Hepatocyte (in vitro differentiated cells): Measurements from ENCODE around the gene ZDHHC14.

Experiments used
- CTCF ChIP-seq: fragments of 200-600 bp; sonication (generic); IDR thresholded peaks from 2 replicates; pipeline ENCODE4 v1.5.1; 2016; ENCODE audit warnings: antibody characterized with exemption, mild to moderate bottlenecking; ENCODE audit not compliant: poor library complexity
- EZH2 ChIP-seq: fragments of 200-600 bp; sonication (generic); IDR thresholded peaks from 2 replicates; pipeline ENCODE4 v1.6.1; 2016; ENCODE audit warnings: antibody characterized with exemption, mild to moderate bottlenecking, borderline replicate concordance
- EZH2phosphoT487 ChIP-seq: fragments of 200-600 bp; sonication (generic); IDR thresholded peaks from one replicate; pipeline ENCODE4 v1.6.1; 2018; ENCODE audit warnings: antibody characterized with exemption, mild to moderate bottlenecking, low read depth, moderate library complexity; ENCODE audit not compliant: unreplicated experiment, severe bottlenecking

GRCh38 chr6:157516319-157517026 lies 135.5 kb downstream of the ZDHHC14 start:
- no peak for TF ChIP-seq CTCF
- no peak for TF ChIP-seq EZH2
- no peak for TF ChIP-seq EZH2phosphoT487
